Breast epithelium (tissue), 4 donors: Measurements from ENCODE around the gene MRPL16. TPM values are rescaled to one million over a fixed set of nuclear protein-coding genes. Genes with fewer than 3 reads are reported as not detected.

ENCODE experiments used
- DNase-seq, 2 donors: peaks; one replicate each; pipeline ENCODE4 v3.0.0-alpha.2; 2019; ENCODE audit warnings: low spot score in 2 of 2
- H3K27ac ChIP-seq, 2 donors: fragments of 200-600 bp; sonication (generic) in 1 of 2; one replicate each; pipeline ENCODE4 v1.5.1; 2016 to 2019; ENCODE audit warnings: mild to moderate bottlenecking in 1 of 2
- H3K27me3 ChIP-seq, 2 donors: fragments of 200-600 bp; sonication (generic) in 1 of 2; one replicate each; pipeline versions ENCODE4 v1.5.1 to v1.6.0; 2017 to 2019; ENCODE audit warnings: control low read depth in 1 of 2, mild to moderate bottlenecking in 1 of 2
- H3K36me3 ChIP-seq: fragments of 200-600 bp; one replicate; pipeline ENCODE4 v1.5.1; 2019
- H3K4me1 ChIP-seq, 2 donors: fragments of 200-600 bp; sonication (generic); one replicate each; pipeline ENCODE4 v1.5.1; 2016 to 2019; ENCODE audit warnings: control low read depth in 1 of 2
- H3K4me3 ChIP-seq, 3 donors: fragments of 200-600 bp; sonication (generic); 1 replicate in 2 of 3; 2 replicates in 1 of 3; pipeline ENCODE4 v1.5.1; 2016 to 2019; ENCODE audit warnings: mild to moderate bottlenecking in 3 of 3, moderate library complexity in 2 of 3
- H3K9me3 ChIP-seq, 2 donors: fragments of 200-600 bp; sonication (generic) in 1 of 2; one replicate each; pipeline ENCODE4 v1.5.1; 2016 to 2019; ENCODE audit warnings: control low read depth in 1 of 2
- CTCF ChIP-seq, 3 donors: fragments of 450-650 bp; IDR thresholded peaks; one replicate each; pipeline ENCODE4 v1.5.1; 2016 to 2017; ENCODE audit warnings: antibody characterized with exemption in 3 of 3, mild to moderate bottlenecking in 3 of 3, moderate library complexity in 3 of 3
- POLR2A ChIP-seq: fragments of 450-650 bp; IDR thresholded peaks from one replicate; pipeline ENCODE4 v1.6.1; 2016; ENCODE audit warnings: antibody characterized with exemption, mild to moderate bottlenecking, moderate library complexity
- POLR2AphosphoS5 ChIP-seq, 3 donors: sonication (generic); formaldehyde crosslinking; IDR thresholded peaks; one replicate each; pipeline ENCODE4 v1.6.1; 2017; ENCODE audit warnings: antibody characterized with exemption in 3 of 3
- intact Hi-C: fragments of 100-400 bp; cut with DNase I; formaldehyde crosslinking; loops from one replicate; pipeline ENCODE4 v1.15.1; 2023; ENCODE audit warnings: low total_unique reads
- total RNA-seq, 3 donors: library from RNA; depleted of rRNA; stranded (reverse); fragments of >200 nt; gene quantifications; one replicate each; pipeline ENCODE4 v1.1.0, GENCODE V29; 2016

MRPL16 gene
- total RNA-seq, 3 donors from 2014 or later = 36.3 to 41.4 (median 37.4) TPM

DNA sequence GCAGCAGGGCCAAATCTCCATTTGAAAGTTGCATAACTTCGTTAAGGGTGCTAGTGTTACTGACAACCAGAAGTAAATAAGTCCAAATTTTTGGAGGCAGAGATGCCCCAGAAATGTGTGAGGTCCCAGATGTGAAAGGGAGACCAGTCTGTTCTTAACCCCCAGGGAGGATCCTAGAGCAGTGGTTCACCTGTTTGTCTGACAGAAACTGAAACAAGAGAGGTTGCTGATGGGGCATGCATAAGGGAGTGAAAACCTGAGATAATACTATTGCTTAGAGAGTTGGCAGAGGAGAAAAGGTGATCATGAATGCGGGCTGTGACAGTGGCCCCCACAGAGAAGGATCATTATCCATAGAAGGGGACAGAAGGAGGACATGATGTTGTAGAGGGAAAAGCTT is 30.9 kb upstream of the MRPL16 start:
- no peak for DNase-seq
- Histone ChIP-seq H3K27ac (no peak overlapping the region), H3K4me3 (no peak overlapping the region), H3K27me3 (no peaks in the 10 kb centered on the region), H3K36me3 (no peaks in the 10 kb centered on the region), H3K9me3 (no peaks in the 10 kb centered on the region), H3K4me1 (no peaks in the 10 kb centered on the region)
- intact Hi-C loops = no loop called here
- TF ChIP-seq POLR2AphosphoS5 (IDR thresholded peaks at IDR 0.05) (no peak), POLR2A (no peak), CTCF (IDR thresholded peaks at IDR 0.05) (no peak)

DNA sequence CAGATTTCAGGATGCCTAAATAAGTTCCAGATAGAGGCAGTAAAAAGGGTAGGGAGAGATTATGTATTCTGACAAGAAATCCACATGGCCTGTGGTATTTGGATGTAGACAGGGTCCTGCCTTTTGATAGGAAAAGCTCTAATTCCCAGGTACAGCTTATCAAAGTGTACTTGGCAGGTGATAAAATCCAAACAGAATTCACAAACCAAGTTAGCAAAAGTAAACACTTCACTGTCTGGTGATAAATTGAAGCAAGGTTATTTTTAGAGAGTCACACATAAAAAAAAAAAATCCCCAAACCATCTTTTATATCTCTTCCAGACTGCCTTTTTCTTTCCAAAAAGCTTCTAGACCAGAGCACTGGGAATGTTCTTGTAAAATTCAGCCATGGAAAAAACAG is 29.0 kb upstream of the MRPL16 start:
- no peak overlapping the region for H3K4me3 ChIP-seq
- no peaks in the 10 kb centered on the region for H3K36me3 ChIP-seq
- no peak for DNase-seq
- no peaks in the 10 kb centered on the region for H3K9me3 ChIP-seq
- H3K4me1 ChIP-seq = no peaks in the 10 kb centered on the region
- TF ChIP-seq POLR2A (no peak), CTCF (IDR thresholded peaks at IDR 0.05) (no peak), POLR2AphosphoS5 (IDR thresholded peaks at IDR 0.05) (no peak)
- intact Hi-C loops = no loop called here
- no peaks in the 10 kb centered on the region for H3K27me3 ChIP-seq
- no peak overlapping the region for H3K27ac ChIP-seq

DNA sequence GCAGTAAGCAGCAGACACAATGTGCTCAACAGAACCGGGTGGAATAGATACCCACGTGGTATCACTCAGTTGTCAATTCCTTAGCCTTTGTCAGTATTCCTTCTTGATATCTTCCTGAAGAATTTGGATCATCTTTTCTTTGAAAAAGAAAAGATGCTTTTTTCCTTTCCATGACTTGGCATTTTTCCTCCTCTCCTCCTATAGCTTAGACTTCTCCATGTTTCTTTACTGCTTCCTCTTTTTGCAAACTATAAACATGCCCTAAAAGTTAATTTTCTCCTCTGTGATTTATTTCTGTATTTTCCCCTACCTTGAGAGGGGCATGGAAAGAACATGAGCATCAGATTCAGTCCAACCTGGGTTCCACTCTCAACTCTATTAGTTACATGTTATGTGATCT is 23.0 kb upstream of the MRPL16 start:
- H3K4me3 ChIP-seq = no peak overlapping the region
- intact Hi-C loops = no loop called here
- TF ChIP-seq CTCF (IDR thresholded peaks at IDR 0.05) (no peak), POLR2AphosphoS5 (IDR thresholded peaks at IDR 0.05) (no peak), POLR2A (no peak)

DNA sequence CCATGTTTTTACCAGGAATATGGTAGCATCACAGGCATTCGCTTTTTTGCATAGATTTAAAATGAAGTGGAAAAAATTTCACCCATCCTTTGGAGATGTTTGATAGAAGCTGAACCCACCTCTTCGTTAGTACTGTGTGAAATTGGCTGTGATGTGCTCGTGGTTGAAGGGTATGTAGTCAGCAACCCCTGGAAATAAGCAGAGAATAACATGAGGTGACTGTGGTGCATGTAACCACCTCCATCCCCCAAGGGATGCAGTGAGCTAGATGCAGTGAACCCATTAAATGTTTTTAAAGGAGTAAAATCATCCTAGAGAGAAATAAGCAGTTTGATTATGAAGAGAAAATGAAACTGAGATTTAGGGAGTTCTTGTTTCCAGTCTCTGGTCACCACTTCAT is 18.8 kb upstream of the MRPL16 start:
- H3K4me3 ChIP-seq = no peak overlapping the region

More for the DNA sequence above, 23.0 kb upstream of the MRPL16 start:
- no peak for DNase-seq
- H3K27ac ChIP-seq = no peak overlapping the region
- H3K36me3 ChIP-seq = no peaks in the 10 kb centered on the region
- no peaks in the 10 kb centered on the region for H3K27me3 ChIP-seq
- H3K4me1 ChIP-seq = no peaks in the 10 kb centered on the region
- no peaks in the 10 kb centered on the region for H3K9me3 ChIP-seq

GRCh38 chr11:59822989-59823566 is 12.5 kb upstream of the MRPL16 start:
- H3K27ac ChIP-seq = no peak overlapping the region
- no peaks in the 10 kb centered on the region for H3K36me3 ChIP-seq
- H3K4me3 ChIP-seq = no peak overlapping the region
- H3K4me1 ChIP-seq = no peaks in the 10 kb centered on the region
- no peak for DNase-seq
- no peaks in the 10 kb centered on the region for H3K27me3 ChIP-seq
- TF ChIP-seq POLR2A (no peak), POLR2AphosphoS5 (IDR thresholded peaks at IDR 0.05) (no peak), CTCF (IDR thresholded peaks at IDR 0.05) (peak in 2 of 3 donors; percentile 53 to 62)
- H3K9me3 ChIP-seq = no peaks in the 10 kb centered on the region
- intact Hi-C loops = no loop called here

More for the DNA sequence above, 18.8 kb upstream of the MRPL16 start:
- intact Hi-C loops = no loop called here
- H3K27me3 ChIP-seq = no peaks in the 10 kb centered on the region
- TF ChIP-seq POLR2AphosphoS5 (IDR thresholded peaks at IDR 0.05) (no peak), CTCF (IDR thresholded peaks at IDR 0.05) (no peak), POLR2A (no peak)
- no peak for DNase-seq
- no peak overlapping the region for H3K27ac ChIP-seq
- no peaks in the 10 kb centered on the region for H3K4me1 ChIP-seq
- no peaks in the 10 kb centered on the region for H3K36me3 ChIP-seq
- H3K9me3 ChIP-seq = no peaks in the 10 kb centered on the region
